ENCODE data around the gene GFI1B.

GFI1B gene

DNA sequence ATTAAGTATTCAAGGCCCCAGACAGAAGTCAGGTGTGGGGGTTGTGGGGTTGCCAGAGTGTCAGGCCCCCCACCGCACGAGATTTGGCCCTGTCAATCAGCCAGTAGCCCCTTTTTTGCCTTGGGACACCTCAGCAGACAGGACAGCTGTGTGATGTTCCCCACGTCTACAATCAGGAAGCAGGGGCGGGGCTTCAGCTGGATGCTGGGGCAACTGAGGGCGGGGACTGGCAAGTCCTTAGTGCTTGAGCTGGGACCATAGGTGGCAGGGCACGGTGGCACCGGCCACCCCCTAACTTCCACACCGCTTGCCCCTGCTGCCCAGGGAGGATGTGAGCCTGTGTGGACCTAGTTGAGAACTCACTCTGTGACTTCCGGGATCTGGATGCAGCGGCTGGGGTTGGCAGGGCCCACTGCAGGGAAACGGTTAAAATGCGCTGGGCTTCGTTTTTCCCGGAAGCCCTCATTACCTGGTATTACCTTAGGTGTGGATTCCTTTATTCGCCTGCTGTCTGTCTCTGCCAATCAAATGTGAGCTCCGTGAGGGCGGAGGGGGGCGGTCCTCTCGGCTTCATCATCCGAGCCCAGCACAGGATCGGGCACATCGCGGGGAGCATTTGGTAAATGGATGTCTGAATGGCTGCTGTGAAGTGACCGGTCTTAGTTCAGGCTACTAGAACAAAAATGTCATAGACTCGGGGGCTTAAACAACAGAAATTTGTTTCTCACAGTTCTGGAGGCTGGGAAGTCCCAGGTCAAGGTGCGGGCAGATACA, 44.8 kb downstream of the GFI1B start:
- peak; percentile 83 for DNase-seq

DNA sequence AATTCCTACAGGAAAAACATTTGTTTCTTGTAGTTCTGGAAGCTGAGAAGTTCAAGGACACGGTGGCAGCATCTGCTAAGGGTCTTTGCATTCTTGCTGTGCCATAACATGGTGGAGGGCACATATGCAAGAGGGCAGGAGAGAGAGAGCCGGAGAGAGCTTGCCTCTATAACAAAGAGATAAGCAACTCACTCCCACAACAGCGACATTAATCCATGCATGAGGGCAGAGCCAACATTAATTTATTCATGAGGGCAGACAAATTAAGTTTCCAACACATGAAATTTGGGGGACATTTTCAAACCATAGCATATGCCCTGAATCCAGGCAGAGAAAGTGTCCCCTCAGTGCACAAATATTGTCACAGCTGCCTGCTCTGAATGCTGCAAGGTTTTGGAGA, 47.9 kb downstream of the GFI1B start:
- DNase-seq, result peak; percentile 53

DNA sequence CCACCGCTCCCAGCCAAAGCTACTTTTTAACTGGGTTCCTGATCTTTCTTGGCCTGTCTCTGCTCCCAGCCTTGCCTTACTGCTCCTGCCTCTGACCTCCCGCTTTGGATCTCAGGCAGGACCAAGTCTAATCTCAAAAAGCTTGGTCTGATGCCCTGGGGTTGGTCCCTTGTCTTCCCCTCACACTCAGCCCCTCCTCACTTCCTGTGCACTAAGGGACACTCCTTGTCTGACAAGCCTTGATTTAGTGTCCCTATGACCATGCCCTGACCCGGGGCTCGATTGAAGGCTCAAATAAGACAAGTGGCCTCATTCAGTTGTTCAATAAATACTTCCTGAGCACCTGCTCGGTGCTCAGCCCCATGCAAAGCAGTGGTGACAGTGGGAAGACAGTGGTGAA, 48.6 kb downstream of the GFI1B start:
- no peak for DNase-seq

- no peak for DNase-seq
Measured at GRCh38 chr9:133028221-133028620, 49.7 kb downstream of the GFI1B start.

GRCh38 chr9:133029994-133030316, 51.5 kb downstream of the GFI1B start:
- no peak for DNase-seq

DNA sequence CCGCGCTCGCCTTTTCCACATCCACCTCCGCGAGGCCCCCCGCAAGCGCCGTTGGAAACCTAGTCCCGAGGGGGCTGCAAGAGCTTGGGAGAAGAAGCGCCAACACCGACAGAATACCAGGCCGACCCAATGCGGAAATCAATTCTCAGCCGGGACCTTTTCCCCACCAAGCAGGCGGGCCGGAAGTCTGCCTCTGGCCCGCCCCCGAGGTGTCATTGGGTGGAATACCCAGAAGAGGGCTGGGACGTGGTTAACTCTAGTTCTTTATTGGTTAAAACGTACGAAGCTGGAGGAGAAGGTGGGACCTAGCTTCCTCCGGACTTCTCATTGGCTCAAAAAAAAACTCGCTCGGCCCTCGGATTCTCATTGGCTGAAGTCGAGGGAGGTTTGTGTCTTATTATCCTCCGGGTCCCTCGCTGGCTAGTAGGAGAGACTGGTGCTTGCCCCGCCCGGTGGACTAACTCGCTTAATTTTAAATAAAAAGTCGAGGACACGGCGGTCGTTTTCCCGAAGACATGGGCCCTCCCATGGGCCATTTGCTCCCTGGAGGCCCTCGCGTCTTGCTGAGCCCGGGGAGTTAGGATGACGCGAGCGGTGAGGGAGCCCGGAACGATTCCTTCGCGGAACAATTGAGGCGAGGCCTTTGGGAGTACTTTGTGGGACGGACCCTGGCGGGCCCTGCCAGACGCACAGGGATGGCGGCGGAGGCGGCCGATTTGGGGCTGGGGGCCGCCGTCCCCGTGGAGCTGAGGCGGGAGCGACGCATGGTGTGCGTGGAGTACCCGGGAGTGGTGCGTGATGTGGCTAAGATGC, 52.0 kb downstream of the GFI1B start, which contains the start of gene GTF3C5:
TSS of gene GTF3C5 (plus strand) at position 681 of the 813 bp plus-strand sequence. CDS start at position 696, 15 bp downstream.
- peak; percentile 100 for DNase-seq

- DNase-seq, result no peak
Measured at GRCh38 chr9:133031130-133031422, 52.6 kb downstream of the GFI1B start.

GRCh38 chr9:133031496-133031911, 53.0 kb downstream of the GFI1B start:
- DNase-seq, result peak; percentile 71

DNA sequence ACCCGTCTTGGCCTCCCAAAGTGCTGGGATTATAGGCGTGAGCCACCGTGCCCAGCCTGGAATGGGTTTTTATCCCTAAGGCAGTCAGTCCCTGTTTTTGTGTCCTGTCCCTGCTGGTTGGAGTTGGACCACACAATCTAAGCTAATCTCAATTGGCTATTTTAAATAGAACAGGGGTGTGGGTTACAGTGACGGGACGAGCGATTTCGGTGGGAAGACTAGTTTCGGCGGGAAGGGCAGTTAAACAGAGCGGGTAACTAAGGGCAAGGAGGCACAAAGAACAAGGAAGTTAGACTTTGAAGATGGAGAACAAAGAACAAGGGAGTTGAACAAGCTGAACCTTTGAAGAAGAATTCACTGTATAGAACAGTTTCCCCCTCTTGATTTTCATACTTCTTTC, 53.7 kb downstream of the GFI1B start:
- no peak for DNase-seq

GRCh38 chr9:133035669-133036068, 57.2 kb downstream of the GFI1B start:
- DNase-seq, result no peak

DNA sequence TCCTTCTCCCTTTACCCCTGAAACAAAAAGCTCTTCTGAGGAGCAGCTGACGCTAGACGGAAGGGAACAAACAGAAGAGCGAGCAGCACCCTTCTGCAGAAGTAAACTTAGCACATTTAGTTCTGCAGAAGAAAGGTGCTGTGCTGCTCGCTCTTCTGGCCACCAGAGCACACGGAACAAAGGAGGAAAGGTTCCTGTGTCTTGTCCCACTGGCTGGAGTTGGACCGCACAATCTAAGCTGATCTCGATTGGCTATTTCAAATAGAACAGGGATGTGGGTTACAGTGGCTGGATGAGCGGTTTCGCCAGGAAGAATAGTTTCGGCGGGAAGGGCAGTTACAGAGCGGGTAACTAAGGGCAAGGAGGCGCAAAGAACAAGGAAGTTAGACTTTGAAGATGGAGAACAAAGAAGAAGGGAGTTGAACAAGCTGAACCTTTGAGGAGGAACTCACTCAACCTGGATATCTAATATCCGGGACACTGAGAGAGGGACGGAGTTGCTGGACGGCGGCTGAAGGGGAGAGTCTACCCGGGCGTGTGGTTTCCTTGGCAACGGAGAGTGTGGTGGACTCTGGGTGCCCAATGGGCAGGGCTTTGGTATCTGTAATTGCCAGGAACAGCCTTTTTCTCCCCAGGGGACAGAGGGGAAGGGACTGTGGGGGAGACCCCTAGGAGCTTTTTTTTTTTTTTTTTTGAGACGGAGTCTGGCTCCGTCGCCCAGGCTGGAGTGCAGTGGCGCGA, 59.5 kb downstream of the GFI1B start:
- DNase-seq, result no peak

- DNase-seq, result peak; percentile 75
Measured at GRCh38 chr9:133040892-133041479, 62.5 kb downstream of the GFI1B start.
